ENCODE results near the gene SRR. TPM values are rescaled to one million over a fixed set of nuclear protein-coding genes. Genes with fewer than 3 reads are reported as not detected.
A peak's percentile ranks its signal among the peaks of the same experiment; 100 is the strongest.

The SRR gene
- total RNA-seq, 1 donor from 2014 or later, result 16.3 TPM

- no peak for TF ChIP-seq CTCF (IDR thresholded peaks at IDR 0.05)
- Mint-ChIP-seq H3K9me3 (ENCODE audit: unreplicated experiment) (no peaks in the 10 kb centered on the region), H3K36me3 (ENCODE audit: unreplicated experiment) (peaks cover 11% of the 10 kb centered on the region), H3K27ac (ENCODE audit: unreplicated experiment) (no peak overlapping the region), H3K4me3 (ENCODE audit: unreplicated experiment) (no peak overlapping the region), H3K27me3 (ENCODE audit: unreplicated experiment) (no peaks in the 10 kb centered on the region), H3K4me1 (ENCODE audit: unreplicated experiment) (peaks cover 10% of the 10 kb centered on the region)
- no peak for DNase-seq (ENCODE audit: extremely low spot score, unreplicated experiment)
Observed at GRCh38 chr17:2363318-2363717, 59.6 kb downstream of the SRR start.

DNA sequence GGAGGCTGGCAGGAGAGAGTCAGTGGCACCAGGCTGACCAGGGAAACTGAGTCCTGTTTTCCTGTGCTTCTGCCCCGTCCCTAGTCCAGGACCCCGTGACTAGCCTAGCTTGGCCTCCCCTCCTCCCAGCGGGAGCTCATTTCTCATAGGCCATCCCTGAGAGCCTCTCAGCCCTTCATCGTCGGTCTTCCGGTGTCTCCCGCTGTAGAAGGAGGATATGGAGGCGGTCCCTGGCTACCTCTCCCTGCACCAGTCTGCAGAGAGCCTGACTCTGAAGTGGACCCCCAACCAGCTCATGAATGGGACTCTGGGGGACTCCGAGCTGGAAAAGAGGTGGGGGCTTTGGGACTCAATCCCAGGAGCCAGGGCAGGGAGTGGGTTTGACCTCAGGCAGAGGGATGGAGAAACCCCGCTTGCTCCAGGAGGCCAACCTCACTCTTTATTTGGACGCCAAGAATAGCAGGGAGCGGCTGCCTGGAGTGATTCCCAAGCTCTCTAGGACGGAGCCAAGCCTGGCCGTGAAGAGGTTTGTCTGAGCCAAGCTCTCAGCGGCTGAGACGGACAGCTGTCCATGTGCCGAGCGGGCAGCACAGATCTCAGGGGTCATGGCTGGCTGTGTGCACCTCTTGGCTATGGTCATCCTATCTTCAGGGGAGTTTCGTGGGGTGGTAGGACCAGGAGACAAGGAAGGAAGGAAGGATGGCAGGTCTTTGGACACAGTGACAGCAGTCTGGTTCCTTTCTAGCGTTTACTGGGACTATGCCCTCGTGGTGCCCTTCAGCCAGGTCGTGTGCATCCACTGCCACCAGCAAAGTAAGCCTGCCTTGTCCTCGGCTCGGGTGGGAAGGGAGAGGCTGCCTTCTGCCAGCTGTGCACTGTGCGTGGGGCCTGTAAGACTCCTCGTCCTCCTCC lies 60.4 kb downstream of the SRR start:
- TF ChIP-seq CTCF (IDR thresholded peaks at IDR 0.05), result no peak
- no peaks in the 10 kb centered on the region for H3K9me3 Mint-ChIP-seq (ENCODE audit: unreplicated experiment)
- no peak overlapping the region for H3K27ac Mint-ChIP-seq (ENCODE audit: unreplicated experiment)
- peaks cover 11% of the 10 kb centered on the region for H3K36me3 Mint-ChIP-seq (ENCODE audit: unreplicated experiment)
- no peaks in the 10 kb centered on the region for H3K27me3 Mint-ChIP-seq (ENCODE audit: unreplicated experiment)
- H3K4me3 Mint-ChIP-seq (ENCODE audit: unreplicated experiment), result no peak overlapping the region
- H3K4me1 Mint-ChIP-seq (ENCODE audit: unreplicated experiment), result peaks cover 7% of the 10 kb centered on the region
- DNase-seq (ENCODE audit: extremely low spot score, unreplicated experiment), result no peak

- no peak for DNase-seq (ENCODE audit: extremely low spot score, unreplicated experiment)
- Mint-ChIP-seq H3K27me3 (ENCODE audit: unreplicated experiment) (no peaks in the 10 kb centered on the region), H3K36me3 (ENCODE audit: unreplicated experiment) (peaks cover 11% of the 10 kb centered on the region), H3K9me3 (ENCODE audit: unreplicated experiment) (no peaks in the 10 kb centered on the region), H3K4me3 (ENCODE audit: unreplicated experiment) (no peak overlapping the region), H3K4me1 (ENCODE audit: unreplicated experiment) (peaks cover 2% of the 10 kb centered on the region), H3K27ac (ENCODE audit: unreplicated experiment) (no peak overlapping the region)
- TF ChIP-seq CTCF (IDR thresholded peaks at IDR 0.05), result no peak
Observed at GRCh38 chr17:2364763-2365116, 61.0 kb downstream of the SRR start.

DNA sequence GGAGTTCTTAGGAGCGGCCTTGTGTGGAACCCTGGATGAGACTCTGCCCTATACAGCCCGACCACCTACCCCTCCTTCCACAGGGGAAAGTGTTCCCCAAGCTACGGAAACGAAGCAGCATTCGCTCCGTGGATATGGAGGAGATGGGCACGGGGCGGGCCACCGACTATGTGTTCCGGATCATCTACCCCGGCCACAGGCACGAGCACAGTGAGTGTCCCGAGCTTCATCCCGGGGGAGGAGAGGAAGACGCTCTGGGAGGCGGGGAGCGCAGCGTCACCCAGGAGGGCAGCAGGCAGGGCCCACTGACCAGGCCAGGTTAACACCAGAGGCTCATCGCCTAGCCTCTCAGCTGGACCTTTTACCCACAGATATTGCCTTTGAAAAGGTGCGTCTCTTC lies 61.4 kb downstream of the SRR start:
- peaks cover 5% of the 10 kb centered on the region for H3K4me1 Mint-ChIP-seq (ENCODE audit: unreplicated experiment)
- peaks cover 11% of the 10 kb centered on the region for H3K36me3 Mint-ChIP-seq (ENCODE audit: unreplicated experiment)
- H3K27ac Mint-ChIP-seq (ENCODE audit: unreplicated experiment), result no peak overlapping the region
- DNase-seq (ENCODE audit: extremely low spot score, unreplicated experiment), result no peak
- TF ChIP-seq CTCF (IDR thresholded peaks at IDR 0.05), result no peak
- no peaks in the 10 kb centered on the region for H3K9me3 Mint-ChIP-seq (ENCODE audit: unreplicated experiment)
- H3K4me3 Mint-ChIP-seq (ENCODE audit: unreplicated experiment), result no peak overlapping the region
- H3K27me3 Mint-ChIP-seq (ENCODE audit: unreplicated experiment), result no peaks in the 10 kb centered on the region

- peaks cover 8% of the 10 kb centered on the region for H3K4me1 Mint-ChIP-seq (ENCODE audit: unreplicated experiment)
- H3K36me3 Mint-ChIP-seq (ENCODE audit: unreplicated experiment), result peaks cover 7% of the 10 kb centered on the region
- no peaks in the 10 kb centered on the region for H3K27me3 Mint-ChIP-seq (ENCODE audit: unreplicated experiment)
- no peak for DNase-seq (ENCODE audit: extremely low spot score, unreplicated experiment)
- no peak overlapping the region for H3K4me3 Mint-ChIP-seq (ENCODE audit: unreplicated experiment)
- TF ChIP-seq CTCF (IDR thresholded peaks at IDR 0.05), result peak; percentile 32
- no peak overlapping the region for H3K27ac Mint-ChIP-seq (ENCODE audit: unreplicated experiment)
- H3K9me3 Mint-ChIP-seq (ENCODE audit: unreplicated experiment), result no peaks in the 10 kb centered on the region
Observed at GRCh38 chr17:2366747-2367494, 63.2 kb downstream of the SRR start.
